Naive thymus-derived CD8-positive, alpha-beta T cell (primary cell): Measurements from ENCODE around the gene ACAD10. TPM values are rescaled to one million over a fixed set of nuclear protein-coding genes. Genes with fewer than 3 reads are reported as not detected.
"Not testable (repeated sequence)": the region's sequence is repeated elsewhere in the genome, so short reads cannot be mapped to it uniquely, and the experiment has no call there.

Source experiments
- ATAC-seq, 2 donors: fragments of 150-1000 bp; cut with Tn5 transposase in 1 of 2; sonication (Bioruptor Pico), chemical (Tn5 transposase) in 1 of 2; 1 replicate in 1 of 2; 2 replicates in 1 of 2; pipeline ENCODE4 v1.10.0; 2021; ENCODE audit warnings: mild to moderate bottlenecking in 2 of 2, moderate library complexity in 2 of 2
- POLR2A ChIA-PET: fragments of 350-600 bp; sonication (Branson Sonifier 250); formaldehyde crosslinking; loops from one replicate; lab custom pipeline; 2021; ENCODE audit warnings: antibody characterized with exemption; lab: Charles Lee
- DNase-seq, 10 donors: peaks; one replicate each; pipeline versions ENCODE4 v3.0.0 to v3.0.0-alpha.2; 2020 to 2022
- H3K27ac Mint-ChIP-seq, 10 donors: one replicate each; pipeline ENCODE4 v1.8.0; 2020 to 2022; ENCODE audit warnings: mild to moderate bottlenecking in 10 of 10, mixed read lengths in 10 of 10, moderate library complexity in 4 of 10, inconsistent platforms in 1 of 10
- H3K27me3 Mint-ChIP-seq, 5 donors: one replicate each; pipeline ENCODE4 v1.8.0; 2021 to 2022; ENCODE audit warnings: mixed read lengths in 5 of 5
- H3K36me3 Mint-ChIP-seq, 3 donors: one replicate each; pipeline ENCODE4 v1.8.0; 2020 to 2022; ENCODE audit warnings: mixed read lengths in 3 of 3, mild to moderate bottlenecking in 2 of 3, inconsistent platforms in 1 of 3
- H3K4me1 Mint-ChIP-seq, 4 donors: one replicate each; pipeline ENCODE4 v1.8.0; 2021 to 2022; ENCODE audit warnings: mixed read lengths in 4 of 4
- H3K4me3 Mint-ChIP-seq, 10 donors: one replicate each; pipeline ENCODE4 v1.8.0; 2020 to 2022; ENCODE audit warnings: mild to moderate bottlenecking in 10 of 10, mixed read lengths in 10 of 10, moderate library complexity in 6 of 10, inconsistent platforms in 1 of 10
- H3K9me3 Mint-ChIP-seq, 9 donors: one replicate each; pipeline ENCODE4 v1.8.0; 2020 to 2022; ENCODE audit warnings: mixed read lengths in 9 of 9, mild to moderate bottlenecking in 3 of 9, inconsistent platforms in 1 of 9, moderate library complexity in 1 of 9
- polyA plus RNA-seq, 3 donors: library from polyadenylated mRNA; unstranded; fragments of 300-500 nt; fragmentation: Illumina TruSeq; gene quantifications; one replicate each; pipeline ENCODE4 v1.2.3, GENCODE V29; 2021
- total RNA-seq, 8 experiments: library from RNA in 2 of 8; stranded (reverse) in 2 of 8; gene quantifications; one replicate each; pipeline ENCODE4 v1.2.3 and lab custom pipeline; 2021 to 2026

Gene ACAD10
- total and polyA plus RNA-seq, 5 experiments from 2014 or later: 9.4 to 62.2 (median 12.9) TPM

DNA sequence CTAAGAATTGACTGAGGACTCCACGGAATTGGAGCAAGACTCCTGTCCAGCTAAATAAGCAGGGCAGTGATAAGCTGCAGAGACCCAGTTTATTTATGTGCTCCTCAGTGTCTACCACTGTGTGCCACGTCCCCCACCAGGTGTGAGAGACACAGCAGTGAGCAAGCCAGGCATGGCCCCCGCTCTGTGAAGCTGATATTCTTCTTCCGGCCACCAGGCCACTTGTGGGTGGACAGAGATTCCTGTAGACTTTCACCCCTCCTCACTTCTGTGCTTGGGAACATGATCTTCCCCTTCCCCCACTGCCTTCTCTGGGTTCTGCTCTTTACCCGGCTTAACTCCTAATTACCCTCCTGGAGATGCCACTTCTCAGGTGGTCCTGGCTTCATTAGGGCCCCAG lies 21.4 kb upstream of the ACAD10 start:
- peaks cover 5 to 94% (median 14%) of the 10 kb centered on the region in 3 donors for H3K36me3 Mint-ChIP-seq
- H3K27ac Mint-ChIP-seq: peak overlapping the region in 1 of 10 donors; percentile 63
- H3K4me1 Mint-ChIP-seq: peaks cover 0 to 6% (median 2%) of the 10 kb centered on the region in 4 donors
- H3K4me3 Mint-ChIP-seq: no peak overlapping the region
- H3K9me3 Mint-ChIP-seq: no peaks in the 10 kb centered on the region
- DNase-seq: no peak
- H3K27me3 Mint-ChIP-seq: no peaks in the 10 kb centered on the region
- no peak for ATAC-seq
- POLR2A ChIA-PET: no interaction called here

DNA sequence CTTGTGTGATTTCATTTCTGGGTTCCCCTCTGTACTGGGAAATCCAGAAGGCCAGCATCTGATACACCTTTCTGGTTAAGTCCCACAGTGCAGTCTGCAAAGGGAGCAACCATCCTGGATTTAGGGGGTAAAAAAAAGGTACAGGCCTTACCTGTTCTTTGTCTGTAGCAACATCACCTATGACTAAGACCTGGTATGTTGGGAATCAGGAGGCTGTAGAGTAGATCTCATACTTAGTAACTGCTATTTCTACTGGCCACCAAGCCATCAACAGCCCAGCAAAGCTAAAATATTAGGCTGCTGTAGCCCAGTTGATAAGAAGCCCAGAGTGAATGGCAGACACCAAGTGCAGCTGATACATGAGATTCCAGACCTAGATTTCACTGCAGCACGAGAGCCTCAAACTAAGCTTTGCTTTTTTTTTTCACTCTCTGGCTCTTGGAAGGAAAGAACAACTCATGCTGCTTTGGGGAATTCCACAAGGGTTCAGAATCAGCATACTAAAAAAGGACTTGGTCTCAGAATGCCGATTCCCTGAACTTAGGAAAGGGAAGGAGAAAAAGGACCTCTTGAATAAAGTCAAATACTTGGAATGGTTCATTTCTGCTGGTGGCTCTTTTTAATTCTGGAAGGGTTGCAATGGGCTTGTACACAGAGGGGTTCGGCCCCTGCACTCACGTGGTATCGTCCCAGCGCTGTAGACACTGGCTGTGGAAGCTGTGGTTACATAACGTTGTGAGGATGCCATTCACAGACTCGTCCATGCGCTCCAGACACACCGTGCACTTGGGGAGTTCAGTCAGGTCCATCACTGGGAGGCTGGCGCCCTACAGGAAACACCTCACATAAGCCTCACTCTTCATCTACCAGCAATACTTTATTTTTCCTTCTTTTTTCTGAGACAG lies 20.6 kb upstream of the ACAD10 start:
- DNase-seq (no peak), ATAC-seq (no peak)
- POLR2A ChIA-PET: no interaction called here
- Mint-ChIP-seq H3K4me1 (peaks cover 0 to 10% (median 2%) of the 10 kb centered on the region in 4 donors), H3K27ac (peak overlapping the region in 3 of 10 donors; percentile 8 to 75 (median 21)), H3K36me3 (peaks cover 5 to 94% (median 16%) of the 10 kb centered on the region in 3 donors), H3K9me3 (no peaks in the 10 kb centered on the region), H3K4me3 (no peak overlapping the region), H3K27me3 (no peaks in the 10 kb centered on the region)

DNA sequence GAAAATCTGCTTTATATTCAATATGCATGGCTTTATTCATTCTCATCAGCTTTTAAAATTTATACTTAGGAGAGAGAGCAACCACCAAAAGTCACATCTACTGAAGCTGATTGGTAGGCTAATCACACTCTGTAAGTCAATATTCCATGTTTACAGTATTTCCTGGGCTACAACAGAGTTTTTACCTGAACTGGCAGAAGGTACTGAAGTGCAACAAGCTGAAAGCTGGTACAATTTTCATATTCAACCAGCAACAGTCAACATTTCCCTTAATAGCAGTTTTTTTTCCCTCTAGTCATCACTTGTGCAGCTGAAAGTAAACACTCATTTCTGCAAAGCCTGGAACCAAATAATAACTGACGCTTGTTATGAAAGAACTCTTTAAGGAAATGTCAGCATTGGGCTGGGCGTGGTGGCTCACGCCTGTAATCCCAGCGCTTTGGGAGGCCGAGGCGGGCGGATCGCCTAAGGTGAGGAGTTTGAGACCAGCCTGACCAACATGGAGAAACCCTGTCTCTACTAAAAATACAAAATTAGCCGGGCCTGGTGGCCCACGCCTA lies 13.0 kb upstream of the ACAD10 start:
- H3K27me3 Mint-ChIP-seq: no peaks in the 10 kb centered on the region
- H3K27ac Mint-ChIP-seq: no peak overlapping the region
- POLR2A ChIA-PET: interaction anchor here (0.6 kb wide), 1 partner anchor 171 kb away, joined by 5 read pairs; no protein-coding TSS in a partner anchor
- no peak overlapping the region for H3K4me3 Mint-ChIP-seq
- H3K4me1 Mint-ChIP-seq: peaks cover 0 to 4% (median under 1%) of the 10 kb centered on the region in 4 donors
- H3K9me3 Mint-ChIP-seq: no peaks in the 10 kb centered on the region
- no peak for DNase-seq
- no peak for ATAC-seq
- peaks cover 0 to 84% (median 9%) of the 10 kb centered on the region in 3 donors for H3K36me3 Mint-ChIP-seq

DNA sequence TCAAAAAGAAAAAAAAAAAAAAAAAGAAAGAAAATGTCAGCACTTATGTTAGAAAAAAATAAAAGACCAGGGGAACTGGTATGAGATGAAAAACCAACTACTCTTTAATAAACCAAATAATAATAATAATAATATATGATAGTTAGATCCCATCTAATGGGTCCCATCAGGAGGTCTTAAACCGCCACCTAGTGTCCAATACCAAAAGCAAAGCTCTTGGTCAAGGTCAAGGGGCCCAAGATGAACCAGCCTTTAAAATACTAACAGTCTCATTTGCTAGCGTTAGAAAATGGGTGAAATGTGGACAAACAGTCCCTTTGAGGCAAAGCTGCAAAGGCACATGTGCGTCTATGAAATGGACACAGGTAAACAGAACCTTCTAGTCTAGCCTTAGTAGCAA lies 12.3 kb upstream of the ACAD10 start:
- H3K36me3 Mint-ChIP-seq: peaks cover 0 to 85% (median 9%) of the 10 kb centered on the region in 3 donors
- ATAC-seq (no peak), DNase-seq (no peak)
- no peak overlapping the region for H3K4me3 Mint-ChIP-seq
- H3K27me3 Mint-ChIP-seq: no peaks in the 10 kb centered on the region
- POLR2A ChIA-PET: interaction anchor here (0.7 kb wide), 1 partner anchor 693 kb away, joined by 5 read pairs; no protein-coding TSS in a partner anchor
- peaks cover 0 to 4% (median under 1%) of the 10 kb centered on the region in 4 donors for H3K4me1 Mint-ChIP-seq
- H3K9me3 Mint-ChIP-seq: no peaks in the 10 kb centered on the region
- no peak overlapping the region for H3K27ac Mint-ChIP-seq

DNA sequence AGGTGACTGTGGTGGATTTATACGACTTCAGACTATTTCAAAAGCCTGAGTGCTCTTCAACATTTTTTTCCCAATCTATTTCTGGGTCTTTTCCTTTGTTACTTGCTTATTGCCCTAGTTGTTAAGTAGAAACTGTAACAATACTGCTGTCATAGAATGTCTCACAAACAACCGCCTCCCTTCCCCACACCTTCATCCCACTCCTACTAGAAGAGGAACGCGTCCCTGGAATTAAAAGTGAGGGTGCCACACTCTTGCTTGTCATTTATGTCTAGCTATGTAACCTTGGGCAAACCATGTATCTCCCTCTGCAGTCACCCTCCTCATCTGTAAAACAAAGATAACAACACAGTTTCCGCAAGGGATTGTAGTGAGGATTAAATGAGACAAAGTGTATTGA lies 8.7 kb upstream of the ACAD10 start:
- ATAC-seq (no peak), DNase-seq (no peak)
- Mint-ChIP-seq H3K27me3 (no peaks in the 10 kb centered on the region), H3K9me3 (no peaks in the 10 kb centered on the region), H3K4me3 (no peak overlapping the region), H3K36me3 (peaks cover 0 to 88% (median 5%) of the 10 kb centered on the region in 3 donors), H3K4me1 (peaks cover 0 to 4% (median under 1%) of the 10 kb centered on the region in 4 donors), H3K27ac (peak overlapping the region in 3 of 10 donors; percentile 15 to 54 (median 41))
- POLR2A ChIA-PET: no interaction called here

DNA sequence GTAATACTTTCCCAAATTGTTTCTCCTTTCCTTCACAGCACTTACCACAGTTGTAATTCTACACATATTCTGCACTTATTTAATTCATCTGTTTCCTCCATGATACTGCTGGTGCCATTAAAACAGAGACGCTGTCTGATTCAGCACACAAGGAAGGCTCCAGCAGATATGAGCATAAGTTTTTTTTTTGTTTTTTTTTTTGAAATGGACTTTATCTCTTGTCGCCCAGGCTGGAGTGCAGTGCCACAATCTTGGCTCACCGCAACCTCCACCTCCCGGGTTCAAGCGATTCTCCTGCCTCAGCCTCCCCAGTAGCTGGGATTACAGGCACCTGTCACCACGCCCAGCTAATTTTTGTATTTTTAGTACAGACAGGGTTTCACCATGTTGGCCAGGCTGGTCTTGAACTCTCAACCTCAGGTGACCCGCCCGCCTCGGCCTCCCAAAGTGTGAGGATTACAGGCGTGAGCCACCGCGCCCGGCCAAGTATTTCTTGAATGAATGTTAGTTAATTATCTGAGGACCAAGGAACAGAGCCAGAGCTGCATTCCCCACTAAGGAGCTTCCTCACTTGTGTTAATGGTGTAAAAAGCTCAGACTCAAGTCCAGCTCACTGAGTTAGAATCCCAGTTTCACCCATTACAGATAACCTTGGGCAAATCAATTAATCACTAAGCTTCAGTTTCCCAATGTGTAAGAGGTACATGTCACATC lies 1.2 kb upstream of the ACAD10 start:
- not testable (repeated sequence) for DNase-seq, H3K9me3 Mint-ChIP-seq, ATAC-seq, H3K27me3 Mint-ChIP-seq
- POLR2A ChIA-PET: interaction anchor here (1.1 kb wide), 1 partner anchor 441 kb away, joined by 3 read pairs; no protein-coding TSS in a partner anchor
- H3K27ac Mint-ChIP-seq: peak overlapping the region; percentile 92 to 99 (median 96)
- H3K36me3 Mint-ChIP-seq: peaks cover 0 to 37% (median 3%) of the 10 kb centered on the region in 3 donors
- H3K4me3 Mint-ChIP-seq: peak overlapping the region; percentile 89 to 97 (median 96)
- H3K4me1 Mint-ChIP-seq: peaks cover 18 to 47% (median 44%) of the 10 kb centered on the region in 4 donors

DNA sequence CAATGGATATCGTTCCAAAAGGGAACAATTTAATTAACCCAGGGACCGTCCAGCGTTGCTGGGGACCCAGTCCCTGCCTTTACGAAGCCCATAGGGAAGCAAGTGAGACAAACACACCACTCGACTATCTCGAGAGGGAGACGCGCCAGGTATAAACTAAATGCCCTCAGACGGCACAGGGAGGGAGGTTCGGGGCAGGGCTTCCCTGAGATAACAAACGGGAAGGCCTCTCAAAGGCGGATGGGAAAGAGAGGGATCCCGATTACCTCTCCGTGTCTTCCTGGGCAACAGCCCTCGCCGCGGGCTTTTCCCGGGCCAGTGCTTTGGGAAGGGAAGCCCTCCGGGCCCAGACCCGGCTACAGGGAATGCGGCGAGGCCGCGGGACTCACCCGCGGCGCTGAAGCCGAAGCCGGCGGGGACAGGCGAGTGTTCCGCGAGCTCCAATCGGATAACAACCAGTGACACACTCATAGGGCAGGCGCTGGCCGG lies 487 bp upstream of the ACAD10 start:
- ATAC-seq: peak; percentile 5 to 8
- POLR2A ChIA-PET: interaction anchor here (0.6 to 1.7 kb wide), 8 partner anchors 24 to 1397 kb away, joined by 3 to 9 read pairs (median 5); partner anchors contain the start of genes ATXN2, MAPKAPK5 and NAA25

DNA sequence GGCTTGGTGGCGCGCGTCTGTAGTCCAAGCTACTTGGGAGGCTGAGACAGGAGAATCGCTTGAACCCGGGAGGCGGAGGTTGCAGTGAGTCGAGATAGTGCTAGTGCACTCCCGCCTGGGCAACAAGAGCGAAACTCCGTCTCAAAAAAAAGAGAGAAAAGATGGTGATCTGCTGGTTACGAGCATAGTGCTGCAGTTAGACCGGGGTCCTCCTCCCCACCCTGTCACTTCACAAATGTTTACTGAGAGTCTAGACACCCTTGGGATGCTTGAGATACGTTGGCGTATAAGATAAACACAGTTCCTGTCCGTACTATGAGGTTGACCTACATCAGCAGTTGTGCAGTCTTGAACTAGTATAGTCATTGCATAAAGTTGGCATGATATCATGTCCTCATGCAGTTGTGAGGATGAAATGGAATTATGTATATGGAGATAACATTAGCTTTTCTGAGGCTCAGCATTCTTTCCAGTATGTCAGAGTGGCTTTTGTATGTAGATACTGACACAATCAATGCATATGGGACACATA lies 787 bp downstream of the ACAD10 start:
- Mint-ChIP-seq H3K27me3 (peaks cover 0 to 2% (median 0%) of the 10 kb centered on the region in 5 donors), H3K4me1 (peaks cover 21 to 51% (median 44%) of the 10 kb centered on the region in 4 donors), H3K27ac (peak overlapping the region; percentile 89 to 99 (median 96)), H3K9me3 (no peaks in the 10 kb centered on the region), H3K4me3 (peak overlapping the region; percentile 89 to 97 (median 96)), H3K36me3 (peaks cover 0 to 20% (median under 1%) of the 10 kb centered on the region in 3 donors)
- POLR2A ChIA-PET: interaction anchor here (0.8 to 1.7 kb wide), 2 partner anchors 155 to 1219 kb away, joined by 3 to 7 read pairs; partner anchors contain the start of genes GPN3 and MAPKAPK5
- DNase-seq (peak in 2 of 10 donors; percentile 1 to 12), ATAC-seq (no peak)

More for the DNA sequence above, 487 bp upstream of the ACAD10 start:
- H3K9me3 Mint-ChIP-seq: no peaks in the 10 kb centered on the region
- H3K27ac Mint-ChIP-seq: peak overlapping the region; percentile 92 to 99 (median 96)
- H3K36me3 Mint-ChIP-seq: peaks cover 0 to 30% (median 3%) of the 10 kb centered on the region in 3 donors
- H3K4me1 Mint-ChIP-seq: peaks cover 18 to 47% (median 44%) of the 10 kb centered on the region in 4 donors
- peak overlapping the region; percentile 89 to 97 (median 96) for H3K4me3 Mint-ChIP-seq
- DNase-seq: no peak
- peaks cover 0 to 2% (median 0%) of the 10 kb centered on the region in 5 donors for H3K27me3 Mint-ChIP-seq

DNA sequence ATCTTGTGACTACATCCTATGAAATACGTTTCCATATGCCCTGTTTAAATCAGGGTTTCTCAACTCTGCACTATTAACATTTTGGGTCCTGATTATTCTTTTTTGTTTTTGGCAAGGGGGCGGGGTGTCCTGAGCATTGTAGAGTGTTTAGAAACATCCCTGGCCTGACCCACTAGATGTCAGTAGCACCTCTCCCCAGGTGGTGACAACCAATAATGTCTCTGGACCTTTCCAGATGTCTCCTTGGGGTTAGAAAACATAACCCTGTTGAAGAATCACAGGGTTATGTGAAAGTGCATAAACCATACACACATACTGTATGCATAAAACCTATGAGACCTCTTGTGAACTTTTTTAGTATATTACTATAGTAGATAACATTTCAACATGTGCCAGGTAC lies 1.4 kb downstream of the ACAD10 start:
- POLR2A ChIA-PET: no interaction called here
- Mint-ChIP-seq H3K36me3 (peaks cover 0 to 17% (median 0%) of the 10 kb centered on the region in 3 donors), H3K9me3 (no peaks in the 10 kb centered on the region), H3K27me3 (peaks cover 0 to 2% (median 0%) of the 10 kb centered on the region in 5 donors), H3K27ac (peak overlapping the region; percentile 60 to 99 (median 96)), H3K4me3 (peak overlapping the region in 8 of 10 donors; percentile 34 to 97 (median 96)), H3K4me1 (peaks cover 23 to 48% (median 44%) of the 10 kb centered on the region in 4 donors)
- DNase-seq: no peak
- ATAC-seq: no peak

DNA sequence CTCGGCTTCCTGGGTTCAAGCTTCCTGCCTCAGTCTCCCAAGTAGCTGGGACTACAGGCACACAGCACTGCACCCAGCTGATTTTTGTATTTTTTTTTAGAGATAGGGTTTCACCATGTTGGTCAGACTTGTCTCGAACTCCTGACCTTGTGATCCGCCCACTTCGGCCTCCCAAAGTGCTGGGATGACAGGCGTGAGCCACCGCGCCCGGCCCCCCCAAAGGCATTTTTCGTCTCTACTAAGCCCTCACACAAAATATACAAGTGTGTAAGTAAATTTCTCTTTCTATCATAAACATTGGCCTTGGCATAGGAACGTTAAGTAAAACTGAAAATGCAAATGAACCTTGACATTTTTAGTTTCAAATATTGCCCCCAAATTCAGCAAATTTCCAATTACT lies 2.1 kb downstream of the ACAD10 start:
- Mint-ChIP-seq H3K36me3 (peaks cover 0 to 17% (median 0%) of the 10 kb centered on the region in 3 donors), H3K4me3 (peak overlapping the region in 4 of 10 donors; percentile 7 to 61 (median 32)), H3K4me1 (peaks cover 24 to 46% (median 42%) of the 10 kb centered on the region in 4 donors), H3K27ac (peak overlapping the region in 7 of 10 donors; percentile 3 to 96 (median 35)), H3K9me3 (no peaks in the 10 kb centered on the region), H3K27me3 (peaks cover 0 to 2% (median 0%) of the 10 kb centered on the region in 5 donors)
- POLR2A ChIA-PET: no interaction called here
- ATAC-seq: no peak
- no peak for DNase-seq

DNA sequence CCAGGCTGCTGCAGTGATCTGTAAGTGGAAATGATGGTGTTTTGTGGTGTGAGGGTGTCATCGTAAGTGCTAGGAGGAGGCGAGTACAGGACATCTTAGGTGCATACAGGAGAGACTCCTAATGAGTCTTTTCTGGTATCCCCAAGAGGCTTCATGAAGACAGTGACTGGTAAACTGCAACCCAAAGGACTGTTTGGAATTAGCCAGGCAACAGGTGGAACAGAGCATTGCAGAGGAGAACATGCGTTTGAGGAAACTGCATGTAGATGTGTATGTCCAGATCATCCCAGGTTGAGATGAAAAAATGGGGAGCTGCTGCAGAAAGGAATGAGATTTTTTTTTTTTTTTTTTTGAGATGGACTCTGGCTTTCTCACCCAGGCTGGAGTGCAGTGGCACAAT lies 5.4 kb downstream of the ACAD10 start:
- Mint-ChIP-seq H3K4me1 (peaks cover 14 to 22% (median 18%) of the 10 kb centered on the region in 4 donors), H3K27me3 (no peaks in the 10 kb centered on the region), H3K9me3 (no peaks in the 10 kb centered on the region), H3K27ac (peak overlapping the region in 1 of 10 donors; percentile 36), H3K4me3 (no peak overlapping the region), H3K36me3 (peaks cover 0 to 46% (median 10%) of the 10 kb centered on the region in 3 donors)
- DNase-seq (no peak), ATAC-seq (no peak)
- POLR2A ChIA-PET: interaction anchor here (0.6 kb wide), 1 partner anchor 163 kb away, joined by 3 read pairs; no protein-coding TSS in a partner anchor
